GM12878 (cell line): ENCODE measurements around the gene GLI2. TPM values are rescaled to one million over a fixed set of nuclear protein-coding genes. Genes with fewer than 3 reads are reported as not detected.

Source experiments
- ATAC-seq: fragments of 200-7000 bp; cut with Tn5 transposase; 3 replicates; pipeline ENCODE4 v1.9.1; 2020; ENCODE audit warnings: mild to moderate bottlenecking, moderate library complexity
- BruUV-seq: library from RNA; stranded (reverse); fragments of 400-500 nt; replicated peaks from 2 replicates; lab custom pipeline; 2021; lab: Mats Ljungman, UMichigan
- CTCF ChIA-PET: fragments of 300-600 bp; sonication (Branson Sonifier 250); formaldehyde crosslinking; extraction: SDS; loops from one replicate; lab custom pipeline; 2021; ENCODE audit warnings: inconsistent platforms; lab: Yijun Ruan, JAX
- POLR2A ChIA-PET: fragments of 350-600 bp; formaldehyde crosslinking; extraction: SDS; loops from one replicate; lab custom pipeline; 2021; ENCODE audit warnings: inconsistent platforms; lab: Charles Lee
- RAD21 ChIA-PET: fragments of 300-600 bp; sonication (Branson Sonifier 250); formaldehyde crosslinking; loops from one replicate; lab custom pipeline; 2023; ENCODE audit warnings: antibody characterized with exemption; ENCODE audit not compliant: unreplicated experiment; lab: Charles Lee
- SMC1A ChIA-PET: fragments of 300-600 bp; sonication (Branson Sonifier 250); formaldehyde crosslinking; loops from one replicate; lab custom pipeline; 2023; ENCODE audit not compliant: unreplicated experiment, uncharacterized antibody; lab: Charles Lee
- DNase-seq: peaks from one replicate; pipeline ENCODE4 v3.0.0-alpha.2; 2011; ENCODE audit warnings: low read depth, low spot score
- FAIRE-seq: peaks from 3 replicates; lab custom pipeline; 2011; peaks lifted over from hg19 to GRCh38; lab: Jason Lieb, UNC
- H2AFZ ChIP-seq: 2 replicates; pipeline ENCODE4 v1.6.0; 2011; ENCODE audit warnings: low read depth, low read length, control low read depth; ENCODE audit not compliant: control insufficient read depth
- H3K27ac ChIP-seq: 2 replicates; pipeline ENCODE4 v1.5.1; 2011; ENCODE audit warnings: control low read depth; ENCODE audit not compliant: control insufficient read depth, insufficient read depth
- H3K27me3 ChIP-seq, 2 experiments: replicated peaks in 1 of 2; 2 replicates each; pipeline versions ENCODE4 v1.6.0 to v1.6.1; 2011; ENCODE audit warnings: low read length in 1 of 2; ENCODE audit not compliant: control insufficient read depth in 2 of 2, insufficient read depth in 2 of 2
- H3K36me3 ChIP-seq, 2 experiments: 2 replicates each; pipeline ENCODE4 v1.5.1; 2011; ENCODE audit warnings: low read length in 1 of 2; ENCODE audit not compliant: control insufficient read depth in 2 of 2, insufficient read depth in 2 of 2
- H3K4me1 ChIP-seq: 2 replicates; pipeline ENCODE4 v1.6.1; 2011; ENCODE audit warnings: mild to moderate bottlenecking, low read length, moderate library complexity, mixed read lengths; ENCODE audit not compliant: control insufficient read depth, insufficient read depth
- H3K4me2 ChIP-seq: 2 replicates; pipeline ENCODE4 v1.6.0; 2011; ENCODE audit warnings: control low read depth; ENCODE audit not compliant: control insufficient read depth, insufficient read depth
- H3K4me3 ChIP-seq: fragments of 200-600 bp; sonication (generic); 2 replicates; pipeline ENCODE4 v1.5.1; 2016
- H3K79me2 ChIP-seq: 2 replicates; pipeline ENCODE4 v1.6.0; 2011; ENCODE audit warnings: low read length; ENCODE audit not compliant: control insufficient read depth, insufficient read depth
- H3K9ac ChIP-seq: 2 replicates; pipeline ENCODE4 v1.8.0; 2011; ENCODE audit warnings: low read length, control low read depth, mixed read lengths; ENCODE audit not compliant: control insufficient read depth, insufficient read depth
- H3K9me3 ChIP-seq: replicated peaks from 3 replicates; pipeline ENCODE4 v1.5.1; 2011; ENCODE audit warnings: mild to moderate bottlenecking, low read length; ENCODE audit not compliant: control insufficient read depth, insufficient read depth
- H4K20me1 ChIP-seq: 2 replicates; pipeline ENCODE4 v1.6.0; 2011; ENCODE audit not compliant: control insufficient read depth, insufficient read depth
- EZH2 ChIP-seq: IDR thresholded peaks from 2 replicates; pipeline ENCODE4 v1.6.1; 2012; ENCODE audit warnings: low read depth, mild to moderate bottlenecking, control low read depth, inconsistent platforms, low read length, borderline replicate concordance; ENCODE audit not compliant: control insufficient read depth
- GATAD2B ChIP-seq: fragments of 450-650 bp; conservative IDR thresholded peaks from 2 replicates; pipeline ENCODE4 v1.6.1; 2017; ENCODE audit warnings: low read depth, mild to moderate bottlenecking, moderate library complexity
- LARP7 ChIP-seq: fragments of 450-650 bp; IDR thresholded peaks from 2 replicates; pipeline ENCODE4 v1.6.1; 2017; ENCODE audit warnings: mild to moderate bottlenecking
- WGBS: methylation state at CpG from one replicate; pipeline ENCODE4 v1.1.6; 2016; ENCODE audit warnings: low lambda C conversion rate; ENCODE audit not compliant: insufficient replicate concordance, insufficient coverage; ENCODE audit errors: missing lambda C conversion rate; 5-methylcytosine and 5-hydroxymethylcytosine counted together
- in situ Hi-C: fragments of 300-500 bp; cut with MboI; formaldehyde crosslinking; loops from 9 replicates; pipeline ENCODE4 v1.14.3; 2018; ENCODE audit warnings: mixed read lengths
- intact Hi-C: fragments of 100-400 bp; cut with micrococcal nuclease; formaldehyde crosslinking; loops from one replicate; pipeline ENCODE4 v1.14.2; 2022; ENCODE audit not compliant: unreplicated experiment
- polyA plus RNA-seq, 11 experiments: library from polyadenylated mRNA; depleted of rRNA in 4 of 11; unstranded in 6 of 11; stranded (reverse) in 5 of 11; fragments of >200 nt; fragmentation: Nextera tagmentation in 4 of 11; fragmentation: Illumina TruSeq in 1 of 11; extraction: Ambion mirVana in 4 of 11; extraction: Trizol in 1 of 11; gene quantifications; 1 replicate in 1 of 11; 2 replicates in 10 of 11; pipeline versions ENCODE4 v1.2.1 to v1.2.3, GENCODE V29; 2011 to 2016; ENCODE audit warnings: inconsistent platforms in 2 of 11, missing spikeins in 2 of 11, low read depth in 1 of 11
- total RNA-seq, 4 experiments: library from RNA; depleted of rRNA in 3 of 4; stranded (reverse); fragments of >200 nt in 3 of 4; fragmentation: Illumina TruSeq in 1 of 4; extraction: Trizol in 1 of 4; gene quantifications; 2 replicates each; pipeline versions ENCODE4 v1.2.1 to v1.2.3, GENCODE V29; 2013 to 2021
- TF ChIP-seq, protein P1 (sequence below): fragments of 450-650 bp; IDR thresholded peaks from 2 replicates; pipeline ENCODE4 v1.6.1; 2018; ENCODE audit warnings: borderline replicate concordance, mild to moderate bottlenecking; ENCODE audit not compliant: partially characterized antibody
- TF ChIP-seq, protein P2 (sequence below): IDR thresholded peaks from 2 replicates; pipeline ENCODE4 v1.6.1; 2011; ENCODE audit warnings: borderline replicate concordance, low read depth, mild to moderate bottlenecking, moderate library complexity, mixed read lengths, low read length; ENCODE audit not compliant: insufficient read depth; ENCODE audit errors: extremely low read length
- TF ChIP-seq, protein P3 (sequence below): IDR thresholded peaks from 2 replicates; pipeline ENCODE4 v1.6.1; 2012; ENCODE audit warnings: low read depth, low read length, improper control_type of control experiment
- TF ChIP-seq, protein P4 (sequence below): fragments of 450-650 bp; formaldehyde crosslinking; IDR thresholded peaks from 2 replicates; pipeline ENCODE4 v1.4.0; 2020; ENCODE audit warnings: mild to moderate bottlenecking, moderate library complexity

GLI2 gene
- total and polyA plus RNA-seq, 10 of the 15 experiments (the other 5 are each of a cell fraction or from before 2014, with no cell fraction given): 0.01 TPM; not detected in 9

DNA sequence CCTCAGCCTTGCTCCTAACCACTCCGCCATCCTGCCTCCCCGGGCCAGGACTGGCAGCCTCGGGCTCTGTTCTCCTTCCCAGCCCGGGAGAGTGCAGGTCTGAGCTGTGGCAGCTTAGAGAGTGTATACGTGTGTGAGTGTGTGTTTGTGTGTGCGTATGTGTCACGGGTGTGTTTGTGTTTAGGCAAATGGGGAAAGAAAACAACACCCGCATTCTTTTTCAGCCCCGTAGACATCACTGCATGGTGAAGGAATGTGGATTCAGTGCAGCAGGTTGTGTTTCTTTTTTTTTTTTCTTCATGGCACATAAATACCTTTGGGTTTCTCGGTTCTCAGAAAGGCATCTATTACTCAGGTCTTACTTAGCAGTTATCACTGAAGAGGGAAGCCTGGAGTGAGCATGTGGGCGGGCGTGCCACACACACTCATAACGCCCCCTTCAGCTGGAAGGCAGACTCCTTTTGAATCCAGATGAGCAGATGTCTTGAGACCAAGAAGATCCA is 44.2 kb downstream of the GLI2 start:
- DNase-seq: no peak
- H3K4me2 ChIP-seq: no peak overlapping the region
- ChIA-PET POLR2A (no interaction called here), RAD21 (no interaction called here), SMC1A (interaction anchor here (0.6 kb wide), 1 partner anchor 21 kb away, joined by 3 read pairs; no protein-coding TSS in a partner anchor), CTCF (no interaction called here)
- no peak for ATAC-seq
- no peak overlapping the region for H3K27ac ChIP-seq
- H3K4me3 ChIP-seq: no peak overlapping the region
- H3K4me1 ChIP-seq: no peaks in the 10 kb centered on the region
- H3K36me3 ChIP-seq: no peaks in the 10 kb centered on the region
- no TSS peak for BruUV-seq
- H4K20me1 ChIP-seq: no peaks in the 10 kb centered on the region
- no peak overlapping the region for H2AFZ ChIP-seq
- H3K79me2 ChIP-seq: no peaks in the 10 kb centered on the region
- H3K27me3 ChIP-seq: no peaks in the 10 kb centered on the region
- in situ Hi-C loops: no loop called here
- H3K9ac ChIP-seq: no peak overlapping the region
- H3K9me3 ChIP-seq: no peaks in the 10 kb centered on the region
- intact Hi-C loops: no loop called here
- WGBS: 23% methylated on average over 13 of the region's 13 CpGs
- no peak for FAIRE-seq
- TF ChIP-seq GATAD2B: no peak
- TF ChIP-seq, protein P1, sequence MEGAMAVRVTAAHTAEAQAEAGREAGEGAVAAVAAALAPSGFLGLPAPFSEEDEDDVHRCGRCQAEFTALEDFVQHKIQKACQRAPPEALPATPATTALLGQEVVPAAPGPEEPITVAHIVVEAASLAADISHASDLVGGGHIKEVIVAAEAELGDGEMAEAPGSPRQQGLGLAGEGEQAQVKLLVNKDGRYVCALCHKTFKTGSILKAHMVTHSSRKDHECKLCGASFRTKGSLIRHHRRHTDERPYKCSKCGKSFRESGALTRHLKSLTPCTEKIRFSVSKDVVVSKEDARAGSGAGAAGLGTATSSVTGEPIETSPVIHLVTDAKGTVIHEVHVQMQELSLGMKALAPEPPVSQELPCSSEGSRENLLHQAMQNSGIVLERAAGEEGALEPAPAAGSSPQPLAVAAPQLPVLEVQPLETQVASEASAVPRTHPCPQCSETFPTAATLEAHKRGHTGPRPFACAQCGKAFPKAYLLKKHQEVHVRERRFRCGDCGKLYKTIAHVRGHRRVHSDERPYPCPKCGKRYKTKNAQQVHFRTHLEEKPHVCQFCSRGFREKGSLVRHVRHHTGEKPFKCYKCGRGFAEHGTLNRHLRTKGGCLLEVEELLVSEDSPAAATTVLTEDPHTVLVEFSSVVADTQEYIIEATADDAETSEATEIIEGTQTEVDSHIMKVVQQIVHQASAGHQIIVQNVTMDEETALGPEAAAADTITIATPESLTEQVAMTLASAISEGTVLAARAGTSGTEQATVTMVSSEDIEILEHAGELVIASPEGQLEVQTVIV: no peak

DNA sequence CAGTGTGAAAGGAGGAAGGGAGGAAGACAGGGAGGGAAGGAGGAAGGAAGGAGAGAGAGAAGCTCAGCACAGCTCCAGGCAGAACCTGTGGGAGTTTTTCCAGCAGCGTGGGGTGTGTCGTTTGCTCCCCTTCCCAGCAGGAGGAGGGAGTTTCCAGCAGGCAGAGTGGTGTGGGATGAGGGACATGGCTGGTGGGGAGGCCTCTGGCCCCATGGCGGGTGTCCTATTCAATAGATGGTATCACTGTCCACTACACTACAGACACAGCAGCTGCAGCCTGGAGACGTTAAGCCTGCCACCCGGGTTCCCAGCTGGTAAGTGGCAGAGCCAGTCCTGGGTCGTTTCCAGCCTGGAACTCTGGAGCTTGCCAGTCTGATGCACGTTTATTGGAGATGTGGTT is 44.7 kb downstream of the GLI2 start:
- ChIA-PET POLR2A (no interaction called here), SMC1A (interaction anchor here (0.6 kb wide), 1 partner anchor 21 kb away, joined by 3 read pairs; no protein-coding TSS in a partner anchor), RAD21 (no interaction called here), CTCF (interaction anchor here (1.2 kb wide), 1 partner anchor 12 kb away, joined by 3 read pairs; no protein-coding TSS in a partner anchor)
- no peak overlapping the region for H3K27ac ChIP-seq
- WGBS: 11% methylated on average over 7 of the region's 7 CpGs
- H3K9ac ChIP-seq: no peak overlapping the region
- FAIRE-seq: no peak
- H4K20me1 ChIP-seq: no peaks in the 10 kb centered on the region
- no peaks in the 10 kb centered on the region for H3K79me2 ChIP-seq
- no peaks in the 10 kb centered on the region for H3K9me3 ChIP-seq
- no TSS peak for BruUV-seq
- no peak overlapping the region for H3K4me2 ChIP-seq
- no peak for ATAC-seq
- no peaks in the 10 kb centered on the region for H3K36me3 ChIP-seq
- H3K27me3 ChIP-seq: no peaks in the 10 kb centered on the region
- in situ Hi-C loops: no loop called here
- H3K4me1 ChIP-seq: no peaks in the 10 kb centered on the region
- H3K4me3 ChIP-seq: no peak overlapping the region
- DNase-seq: no peak
- H2AFZ ChIP-seq: no peak overlapping the region
- intact Hi-C loops: no loop called here
- TF ChIP-seq, protein P2, sequence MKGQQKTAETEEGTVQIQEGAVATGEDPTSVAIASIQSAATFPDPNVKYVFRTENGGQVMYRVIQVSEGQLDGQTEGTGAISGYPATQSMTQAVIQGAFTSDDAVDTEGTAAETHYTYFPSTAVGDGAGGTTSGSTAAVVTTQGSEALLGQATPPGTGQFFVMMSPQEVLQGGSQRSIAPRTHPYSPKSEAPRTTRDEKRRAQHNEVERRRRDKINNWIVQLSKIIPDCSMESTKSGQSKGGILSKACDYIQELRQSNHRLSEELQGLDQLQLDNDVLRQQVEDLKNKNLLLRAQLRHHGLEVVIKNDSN: no peak
- TF ChIP-seq EZH2 (no peak), LARP7 (no peak)
- TF ChIP-seq, protein P3, sequence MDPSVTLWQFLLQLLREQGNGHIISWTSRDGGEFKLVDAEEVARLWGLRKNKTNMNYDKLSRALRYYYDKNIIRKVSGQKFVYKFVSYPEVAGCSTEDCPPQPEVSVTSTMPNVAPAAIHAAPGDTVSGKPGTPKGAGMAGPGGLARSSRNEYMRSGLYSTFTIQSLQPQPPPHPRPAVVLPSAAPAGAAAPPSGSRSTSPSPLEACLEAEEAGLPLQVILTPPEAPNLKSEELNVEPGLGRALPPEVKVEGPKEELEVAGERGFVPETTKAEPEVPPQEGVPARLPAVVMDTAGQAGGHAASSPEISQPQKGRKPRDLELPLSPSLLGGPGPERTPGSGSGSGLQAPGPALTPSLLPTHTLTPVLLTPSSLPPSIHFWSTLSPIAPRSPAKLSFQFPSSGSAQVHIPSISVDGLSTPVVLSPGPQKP: no peak
- TF ChIP-seq, protein P4, sequence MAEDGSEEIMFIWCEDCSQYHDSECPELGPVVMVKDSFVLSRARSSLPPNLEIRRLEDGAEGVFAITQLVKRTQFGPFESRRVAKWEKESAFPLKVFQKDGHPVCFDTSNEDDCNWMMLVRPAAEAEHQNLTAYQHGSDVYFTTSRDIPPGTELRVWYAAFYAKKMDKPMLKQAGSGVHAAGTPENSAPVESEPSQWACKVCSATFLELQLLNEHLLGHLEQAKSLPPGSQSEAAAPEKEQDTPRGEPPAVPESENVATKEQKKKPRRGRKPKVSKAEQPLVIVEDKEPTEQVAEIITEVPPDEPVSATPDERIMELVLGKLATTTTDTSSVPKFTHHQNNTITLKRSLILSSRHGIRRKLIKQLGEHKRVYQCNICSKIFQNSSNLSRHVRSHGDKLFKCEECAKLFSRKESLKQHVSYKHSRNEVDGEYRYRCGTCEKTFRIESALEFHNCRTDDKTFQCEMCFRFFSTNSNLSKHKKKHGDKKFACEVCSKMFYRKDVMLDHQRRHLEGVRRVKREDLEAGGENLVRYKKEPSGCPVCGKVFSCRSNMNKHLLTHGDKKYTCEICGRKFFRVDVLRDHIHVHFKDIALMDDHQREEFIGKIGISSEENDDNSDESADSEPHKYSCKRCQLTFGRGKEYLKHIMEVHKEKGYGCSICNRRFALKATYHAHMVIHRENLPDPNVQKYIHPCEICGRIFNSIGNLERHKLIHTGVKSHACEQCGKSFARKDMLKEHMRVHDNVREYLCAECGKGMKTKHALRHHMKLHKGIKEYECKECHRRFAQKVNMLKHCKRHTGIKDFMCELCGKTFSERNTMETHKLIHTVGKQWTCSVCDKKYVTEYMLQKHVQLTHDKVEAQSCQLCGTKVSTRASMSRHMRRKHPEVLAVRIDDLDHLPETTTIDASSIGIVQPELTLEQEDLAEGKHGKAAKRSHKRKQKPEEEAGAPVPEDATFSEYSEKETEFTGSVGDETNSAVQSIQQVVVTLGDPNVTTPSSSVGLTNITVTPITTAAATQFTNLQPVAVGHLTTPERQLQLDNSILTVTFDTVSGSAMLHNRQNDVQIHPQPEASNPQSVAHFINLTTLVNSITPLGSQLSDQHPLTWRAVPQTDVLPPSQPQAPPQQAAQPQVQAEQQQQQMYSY: no peak
